Stimulated activated CD4-positive, alpha-beta T cell treated with anti-CD3 and anti-CD28 coated beads, Interleukin-15, amount 100 ng/mL, for 1 hour (primary cell): ENCODE results near the gene LDHAL6A.
"Not testable (repeated sequence)": the region's sequence is repeated elsewhere in the genome, so short reads cannot be mapped to it uniquely, and the experiment has no call there.

Source experiments
- DNase-seq, 2 donors: peaks; one replicate each; pipeline ENCODE4 v3.0.0-alpha.2; 2020; ENCODE audit warnings: low read depth in 1 of 2, low spot score in 1 of 2

LDHAL6A gene

GRCh38 chr11:18455686-18456372 lies at the start of gene LDHAL6A:
TSS of gene LDHAL6A (plus strand) at chr11:18455856. CDS start at chr11:18456681, 825 bp downstream.
- DNase-seq: no peak

GRCh38 chr11:18407400-18407799 lies 48.3 kb upstream of the LDHAL6A start:
- DNase-seq: not testable (repeated sequence)

GRCh38 chr11:18408558-18409291 lies 46.9 kb upstream of the LDHAL6A start:
- DNase-seq: no peak

- no peak for DNase-seq
These were observed 39.2 kb upstream of the LDHAL6A start for GRCh38 chr11:18416459-18416858.

GRCh38 chr11:18419040-18419439 lies 36.6 kb upstream of the LDHAL6A start:
- no peak for DNase-seq

- DNase-seq: no peak
These were observed 35.6 kb upstream of the LDHAL6A start for GRCh38 chr11:18420067-18420466.

- no peak for DNase-seq
These were observed 28.4 kb upstream of the LDHAL6A start for GRCh38 chr11:18427240-18427639.

- DNase-seq: no peak
These were observed 26.3 kb upstream of the LDHAL6A start for GRCh38 chr11:18429332-18429731.

GRCh38 chr11:18438691-18439090 lies 17.0 kb upstream of the LDHAL6A start:
- no peak for DNase-seq

- DNase-seq: no peak
These were observed 6.4 kb upstream of the LDHAL6A start for GRCh38 chr11:18449251-18449650.

GRCh38 chr11:18452927-18453326 lies 2.7 kb upstream of the LDHAL6A start:
- no peak for DNase-seq

- no peak for DNase-seq
These were observed 1.8 kb downstream of the LDHAL6A start for GRCh38 chr11:18457450-18457849.

GRCh38 chr11:18459634-18460033 lies 4.0 kb downstream of the LDHAL6A start:
- no peak for DNase-seq

- DNase-seq: no peak
These were observed 6.3 kb downstream of the LDHAL6A start for GRCh38 chr11:18461909-18462308.

GRCh38 chr11:18463439-18463838 lies 7.8 kb downstream of the LDHAL6A start:
- DNase-seq: no peak

- DNase-seq: no peak
These were observed 10.7 kb downstream of the LDHAL6A start for GRCh38 chr11:18466402-18466801.

GRCh38 chr11:18468059-18468458 lies 12.4 kb downstream of the LDHAL6A start:
- no peak for DNase-seq

GRCh38 chr11:18468961-18469360 lies 13.3 kb downstream of the LDHAL6A start:
- DNase-seq: no peak

GRCh38 chr11:18471995-18472394 lies 16.3 kb downstream of the LDHAL6A start:
- no peak for DNase-seq

- DNase-seq: no peak
These were observed 16.9 kb downstream of the LDHAL6A start for GRCh38 chr11:18472587-18472986.

GRCh38 chr11:18479063-18479462 lies 23.4 kb downstream of the LDHAL6A start:
- no peak for DNase-seq

GRCh38 chr11:18485913-18486528 lies 30.4 kb downstream of the LDHAL6A start:
- no peak for DNase-seq
